ENCODE data around the gene NHLRC2.
"Not testable (repeated sequence)": the region's sequence is repeated elsewhere in the genome, so short reads cannot be mapped to it uniquely, and the experiment has no call there.

NHLRC2 gene

GRCh38 chr10:113828567-113828966, 25.9 kb upstream of the NHLRC2 start:
- H3K9ac ChIP-seq (ENCODE audit: low read depth, low read length); H3K27ac ChIP-seq (ENCODE audit: low read depth, low read length); H3K4me1 ChIP-seq (ENCODE audit: control insufficient read depth, insufficient read depth, low read length): not testable (repeated sequence)

DNA sequence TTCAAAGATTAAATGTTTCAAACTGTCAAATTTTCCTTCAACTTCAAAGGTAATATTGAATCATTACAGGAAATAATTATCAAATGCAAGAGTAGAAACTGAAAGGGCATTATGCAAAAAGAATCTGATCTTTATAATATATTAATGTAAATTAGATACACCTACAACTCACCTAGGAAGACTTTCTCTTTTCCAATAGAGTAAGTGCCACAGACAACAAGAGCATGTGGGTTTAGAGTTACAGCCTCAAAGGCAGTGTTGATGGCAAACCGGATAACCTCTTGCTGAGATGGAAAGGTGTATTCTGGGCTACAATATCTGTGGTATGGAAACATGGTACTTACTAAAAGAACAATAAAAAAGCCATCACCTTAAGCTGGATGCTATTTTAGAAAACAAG, 12.3 kb upstream of the NHLRC2 start:
- H3K4me1 ChIP-seq (ENCODE audit: control insufficient read depth, insufficient read depth, low read length) = peaks cover 5% of the 10 kb centered on the region

More at GRCh38 chr10:113828567-113828966, 25.9 kb upstream of the NHLRC2 start:
- H3K27me3 ChIP-seq (ENCODE audit: control insufficient read depth, insufficient read depth, low read length); H3K36me3 ChIP-seq (ENCODE audit: control insufficient read depth, insufficient read depth, low read length); H3K4me3 ChIP-seq (ENCODE audit: low read depth, low read length); H3K9me3 ChIP-seq (ENCODE audit: control insufficient read depth, insufficient read depth, low read length): not testable (repeated sequence)

GRCh38 chr10:113843972-113844485, 10.4 kb upstream of the NHLRC2 start:
- Histone ChIP-seq H3K27ac (ENCODE audit: low read depth, low read length) (no peak overlapping the region), H3K9me3 (ENCODE audit: control insufficient read depth, insufficient read depth, low read length) (no peaks in the 10 kb centered on the region), H3K36me3 (ENCODE audit: control insufficient read depth, insufficient read depth, low read length) (peaks cover 50% of the 10 kb centered on the region), H3K4me3 (ENCODE audit: low read depth, low read length) (no peak overlapping the region), H3K4me1 (ENCODE audit: control insufficient read depth, insufficient read depth, low read length) (peaks cover 5% of the 10 kb centered on the region), H3K9ac (ENCODE audit: low read depth, low read length) (no peak overlapping the region), H3K27me3 (ENCODE audit: control insufficient read depth, insufficient read depth, low read length) (no peaks in the 10 kb centered on the region)

More for the DNA sequence above, 12.3 kb upstream of the NHLRC2 start:
- no peaks in the 10 kb centered on the region for H3K27me3 ChIP-seq (ENCODE audit: control insufficient read depth, insufficient read depth, low read length)
- peaks cover 50% of the 10 kb centered on the region for H3K36me3 ChIP-seq (ENCODE audit: control insufficient read depth, insufficient read depth, low read length)
- H3K9me3 ChIP-seq (ENCODE audit: control insufficient read depth, insufficient read depth, low read length) = no peaks in the 10 kb centered on the region
- no peak overlapping the region for H3K27ac ChIP-seq (ENCODE audit: low read depth, low read length)
- no peak overlapping the region for H3K4me3 ChIP-seq (ENCODE audit: low read depth, low read length)
- H3K9ac ChIP-seq (ENCODE audit: low read depth, low read length) = no peak overlapping the region

GRCh38 chr10:113846036-113846435, 8.4 kb upstream of the NHLRC2 start:
- Histone ChIP-seq H3K4me1 (ENCODE audit: control insufficient read depth, insufficient read depth, low read length) (peaks cover 10% of the 10 kb centered on the region), H3K27ac (ENCODE audit: low read depth, low read length) (no peak overlapping the region), H3K27me3 (ENCODE audit: control insufficient read depth, insufficient read depth, low read length) (no peaks in the 10 kb centered on the region), H3K9me3 (ENCODE audit: control insufficient read depth, insufficient read depth, low read length) (no peaks in the 10 kb centered on the region), H3K36me3 (ENCODE audit: control insufficient read depth, insufficient read depth, low read length) (peaks cover 48% of the 10 kb centered on the region), H3K4me3 (ENCODE audit: low read depth, low read length) (no peak overlapping the region), H3K9ac (ENCODE audit: low read depth, low read length) (no peak overlapping the region)

GRCh38 chr10:113849140-113849803, 5.2 kb upstream of the NHLRC2 start:
- Histone ChIP-seq H3K9ac (ENCODE audit: low read depth, low read length) (no peak overlapping the region), H3K4me3 (ENCODE audit: low read depth, low read length) (no peak overlapping the region), H3K27me3 (ENCODE audit: control insufficient read depth, insufficient read depth, low read length) (no peaks in the 10 kb centered on the region), H3K9me3 (ENCODE audit: control insufficient read depth, insufficient read depth, low read length) (no peaks in the 10 kb centered on the region), H3K36me3 (ENCODE audit: control insufficient read depth, insufficient read depth, low read length) (peaks cover 31% of the 10 kb centered on the region), H3K27ac (ENCODE audit: low read depth, low read length) (no peak overlapping the region), H3K4me1 (ENCODE audit: control insufficient read depth, insufficient read depth, low read length) (peaks cover 14% of the 10 kb centered on the region)

- H3K27ac ChIP-seq (ENCODE audit: low read depth, low read length) = no peak overlapping the region
- H3K9ac ChIP-seq (ENCODE audit: low read depth, low read length) = no peak overlapping the region
- H3K4me1 ChIP-seq (ENCODE audit: control insufficient read depth, insufficient read depth, low read length) = peaks cover 12% of the 10 kb centered on the region
- peaks cover 26% of the 10 kb centered on the region for H3K36me3 ChIP-seq (ENCODE audit: control insufficient read depth, insufficient read depth, low read length)
- H3K9me3 ChIP-seq (ENCODE audit: control insufficient read depth, insufficient read depth, low read length) = no peaks in the 10 kb centered on the region
- no peak overlapping the region for H3K4me3 ChIP-seq (ENCODE audit: low read depth, low read length)
- H3K27me3 ChIP-seq (ENCODE audit: control insufficient read depth, insufficient read depth, low read length) = no peaks in the 10 kb centered on the region
Observed at GRCh38 chr10:113849946-113850345, 4.5 kb upstream of the NHLRC2 start.

GRCh38 chr10:113853578-113854012, 866 bp upstream of the NHLRC2 start:
- Histone ChIP-seq H3K4me1 (ENCODE audit: control insufficient read depth, insufficient read depth, low read length) (peaks cover 27% of the 10 kb centered on the region), H3K4me3 (ENCODE audit: low read depth, low read length) (peak overlapping the region; percentile 88), H3K27ac (ENCODE audit: low read depth, low read length) (peak overlapping the region; percentile 94), H3K36me3 (ENCODE audit: control insufficient read depth, insufficient read depth, low read length) (peaks cover 11% of the 10 kb centered on the region), H3K9ac (ENCODE audit: low read depth, low read length) (peak overlapping the region; percentile 92), H3K9me3 (ENCODE audit: control insufficient read depth, insufficient read depth, low read length) (no peaks in the 10 kb centered on the region), H3K27me3 (ENCODE audit: control insufficient read depth, insufficient read depth, low read length) (no peaks in the 10 kb centered on the region)

- peak overlapping the region; percentile 88 for H3K4me3 ChIP-seq (ENCODE audit: low read depth, low read length)
- no peaks in the 10 kb centered on the region for H3K27me3 ChIP-seq (ENCODE audit: control insufficient read depth, insufficient read depth, low read length)
- peaks cover 19% of the 10 kb centered on the region for H3K36me3 ChIP-seq (ENCODE audit: control insufficient read depth, insufficient read depth, low read length)
- H3K27ac ChIP-seq (ENCODE audit: low read depth, low read length) = peak overlapping the region; percentile 94
- peak overlapping the region; percentile 92 for H3K9ac ChIP-seq (ENCODE audit: low read depth, low read length)
- peaks cover 27% of the 10 kb centered on the region for H3K4me1 ChIP-seq (ENCODE audit: control insufficient read depth, insufficient read depth, low read length)
- no peaks in the 10 kb centered on the region for H3K9me3 ChIP-seq (ENCODE audit: control insufficient read depth, insufficient read depth, low read length)
Observed at GRCh38 chr10:113854761-113855588, 514 bp downstream of the NHLRC2 start.

- Histone ChIP-seq H3K9ac (ENCODE audit: low read depth, low read length) (no peak overlapping the region), H3K27ac (ENCODE audit: low read depth, low read length) (no peak overlapping the region), H3K4me1 (ENCODE audit: control insufficient read depth, insufficient read depth, low read length) (peaks cover 22% of the 10 kb centered on the region)
Observed at GRCh38 chr10:113856563-113856962, 2.1 kb downstream of the NHLRC2 start.

DNA sequence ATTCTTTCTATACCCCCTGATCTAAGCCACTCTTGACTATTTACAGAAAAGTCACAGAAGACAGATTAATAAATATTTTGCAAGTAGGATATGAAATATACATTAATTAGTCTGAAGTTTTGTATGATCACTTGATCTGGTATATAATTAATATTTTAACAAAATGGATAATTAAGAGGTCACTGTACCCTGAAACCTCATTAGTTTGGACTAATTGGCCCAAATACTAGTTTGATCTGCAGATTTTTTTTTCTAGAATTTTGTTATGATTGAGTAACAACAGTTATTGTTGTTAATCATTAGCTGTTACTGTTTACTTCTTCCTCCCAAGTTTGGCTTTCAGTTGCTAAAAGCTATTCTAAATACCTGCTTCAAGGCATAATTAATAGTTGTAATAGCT, 2.7 kb downstream of the NHLRC2 start:
- Histone ChIP-seq H3K9me3 (ENCODE audit: control insufficient read depth, insufficient read depth, low read length) (no peaks in the 10 kb centered on the region), H3K4me3 (ENCODE audit: low read depth, low read length) (no peak overlapping the region), H3K36me3 (ENCODE audit: control insufficient read depth, insufficient read depth, low read length) (peaks cover 41% of the 10 kb centered on the region), H3K27me3 (ENCODE audit: control insufficient read depth, insufficient read depth, low read length) (no peaks in the 10 kb centered on the region), H3K27ac (ENCODE audit: low read depth, low read length) (no peak overlapping the region), H3K4me1 (ENCODE audit: control insufficient read depth, insufficient read depth, low read length) (peaks cover 22% of the 10 kb centered on the region), H3K9ac (ENCODE audit: low read depth, low read length) (no peak overlapping the region)

More at GRCh38 chr10:113856563-113856962, 2.1 kb downstream of the NHLRC2 start:
- Histone ChIP-seq H3K36me3 (ENCODE audit: control insufficient read depth, insufficient read depth, low read length) (peaks cover 35% of the 10 kb centered on the region), H3K27me3 (ENCODE audit: control insufficient read depth, insufficient read depth, low read length) (no peaks in the 10 kb centered on the region), H3K4me3 (ENCODE audit: low read depth, low read length) (peak overlapping the region; percentile 88), H3K9me3 (ENCODE audit: control insufficient read depth, insufficient read depth, low read length) (no peaks in the 10 kb centered on the region)

- Histone ChIP-seq H3K27ac (ENCODE audit: low read depth, low read length) (no peak overlapping the region), H3K36me3 (ENCODE audit: control insufficient read depth, insufficient read depth, low read length) (peaks cover 54% of the 10 kb centered on the region)
Observed at GRCh38 chr10:113858541-113858940, 4.1 kb downstream of the NHLRC2 start.

More at GRCh38 chr10:113858541-113858940, 4.1 kb downstream of the NHLRC2 start:
- no peaks in the 10 kb centered on the region for H3K9me3 ChIP-seq (ENCODE audit: control insufficient read depth, insufficient read depth, low read length)
- peaks cover 18% of the 10 kb centered on the region for H3K4me1 ChIP-seq (ENCODE audit: control insufficient read depth, insufficient read depth, low read length)
- H3K9ac ChIP-seq (ENCODE audit: low read depth, low read length) = no peak overlapping the region
- H3K27me3 ChIP-seq (ENCODE audit: control insufficient read depth, insufficient read depth, low read length) = no peaks in the 10 kb centered on the region
- H3K4me3 ChIP-seq (ENCODE audit: low read depth, low read length) = no peak overlapping the region
